Panc1 (cell line): ENCODE measurements around the gene ARX. TPM values are rescaled to one million over a fixed set of nuclear protein-coding genes. Genes with fewer than 3 reads are reported as not detected.

Experiments used
- ATAC-seq: fragments of 200-7000 bp; cut with Tn5 transposase; 2 replicates; pipeline ENCODE4 v1.9.1; 2020; ENCODE audit warnings: mild to moderate bottlenecking, moderate library complexity
- BruUV-seq: library from RNA; stranded (reverse); fragments of 400-500 nt; replicated peaks from 2 replicates; lab custom pipeline; 2021; lab: Mats Ljungman, UMichigan
- CTCF ChIA-PET: fragments of 300-600 bp; sonication (Branson Sonifier 250); formaldehyde crosslinking; loops from one replicate; lab custom pipeline; 2022; ENCODE audit warnings: antibody characterized with exemption; lab: Charles Lee
- POLR2A ChIA-PET: fragments of 300-600 bp; sonication (Branson Sonifier 250); formaldehyde crosslinking; loops from one replicate; lab custom pipeline; 2022; ENCODE audit warnings: antibody characterized with exemption; lab: Charles Lee
- DNase-seq: peaks from one replicate; pipeline ENCODE4 v3.0.0-alpha.2; 2010; ENCODE audit warnings: low read depth, low spot score
- H3K27ac ChIP-seq: 2 replicates; pipeline ENCODE4 v1.5.1; 2011; ENCODE audit warnings: mild to moderate bottlenecking, low read length, inconsistent platforms
- H3K27me3 ChIP-seq: fragments of 200-500 bp; sonication (Bioruptor generic); 2 replicates; pipeline ENCODE4 v1.6.0; 2014; ENCODE audit warnings: low read length, inconsistent platforms; ENCODE audit not compliant: control insufficient read depth, insufficient read depth
- H3K36me3 ChIP-seq: fragments of 200-500 bp; sonication (Bioruptor generic); 2 replicates; pipeline ENCODE4 v1.5.1; 2014; ENCODE audit warnings: inconsistent platforms, mild to moderate bottlenecking, low read length, moderate library complexity; ENCODE audit not compliant: control insufficient read depth, insufficient read depth
- H3K4me1 ChIP-seq: 2 replicates; pipeline ENCODE4 v1.5.1; 2011; ENCODE audit warnings: inconsistent platforms, mild to moderate bottlenecking, low read length, moderate library complexity; ENCODE audit not compliant: control insufficient read depth, insufficient read depth
- H3K4me3 ChIP-seq, 2 experiments: 2 replicates each; pipeline ENCODE4 v1.5.1; 2011 to 2012; ENCODE audit warnings: low read depth in 2 of 2, low read length in 2 of 2, mild to moderate bottlenecking in 2 of 2, inconsistent platforms in 1 of 2, moderate library complexity in 1 of 2
- H3K9me3 ChIP-seq: fragments of 200-500 bp; sonication (Bioruptor generic); 2 replicates; pipeline ENCODE4 v1.5.1; 2014; ENCODE audit warnings: low read depth, mild to moderate bottlenecking, inconsistent platforms, low read length, moderate library complexity; ENCODE audit not compliant: control insufficient read depth, insufficient read depth
- CTCF ChIP-seq: fragments of 450-650 bp; IDR thresholded peaks from 2 replicates; pipeline ENCODE4 v1.5.1; 2017; ENCODE audit warnings: mild to moderate bottlenecking
- POLR2AphosphoS5 ChIP-seq: IDR thresholded peaks from 2 replicates; pipeline ENCODE4 v1.6.1; 2012; ENCODE audit warnings: mild to moderate bottlenecking, low read depth, low read length, moderate library complexity
- REST ChIP-seq, 2 experiments: IDR thresholded peaks; 2 replicates each; pipeline ENCODE4 v1.6.1; 2011 to 2012; ENCODE audit warnings: low read depth in 2 of 2, control low read depth in 1 of 2, low read length in 1 of 2, mild to moderate bottlenecking in 1 of 2, moderate library complexity in 1 of 2; ENCODE audit not compliant: insufficient read depth in 1 of 2
- SIN3A ChIP-seq: IDR thresholded peaks from 2 replicates; pipeline ENCODE4 v1.6.1; 2012; ENCODE audit warnings: low read depth, mild to moderate bottlenecking, low read length, moderate library complexity, borderline replicate concordance; ENCODE audit not compliant: insufficient read depth
- TCF7L2 ChIP-seq: IDR thresholded peaks from 2 replicates; pipeline ENCODE4 v1.6.1; 2011; ENCODE audit warnings: mild to moderate bottlenecking, low read depth, low read length, inconsistent platforms
- in situ Hi-C: cut with HindIII; loops from 2 replicates; pipeline ENCODE4 v1.10.0; 2016; ENCODE audit warnings: low sequenced_read_pairs, low pct_unique_long_range_greater_than_20kb
- intact Hi-C: fragments of 100-400 bp; cut with micrococcal nuclease; formaldehyde crosslinking; loops from one replicate; pipeline ENCODE4 v1.10.0; 2022; ENCODE audit not compliant: unreplicated experiment
- total RNA-seq: library from RNA; stranded (reverse); gene quantifications from one replicate; pipeline ENCODE4 v1.2.1, GENCODE V29; 2021; ENCODE audit not compliant: unreplicated experiment

ARX gene
- total RNA-seq, 1 experiment from 2014 or later: 0.15 TPM

- BruUV-seq: no TSS peak
- intact Hi-C loops (no loop called here), in situ Hi-C loops (no loop called here)
- H3K36me3 ChIP-seq: no peaks in the 10 kb centered on the region
- DNase-seq (no peak), ATAC-seq (no peak)
- no peak for TF ChIP-seq REST (IDR thresholded peaks at IDR 0.05; ENCODE audit: insufficient read depth in 1 of 2, low read depth in 2 of 2, low read length in 1 of 2)
- no peak for TF ChIP-seq POLR2AphosphoS5
- TF ChIP-seq SIN3A: no peak
- TF ChIP-seq CTCF: no peak
- no peak for TF ChIP-seq TCF7L2
- POLR2A ChIA-PET: no interaction called here
- H3K27me3 ChIP-seq: no peaks in the 10 kb centered on the region
- H3K27ac ChIP-seq: no peak overlapping the region
- CTCF ChIA-PET: no interaction called here
- no peak overlapping the region for H3K4me3 ChIP-seq
- no peaks in the 10 kb centered on the region for H3K9me3 ChIP-seq
- H3K4me1 ChIP-seq: no peaks in the 10 kb centered on the region
Observed at GRCh38 chrX:24961809-24962208, 54.0 kb downstream of the ARX start.

GRCh38 chrX:24956828-24957227, 58.9 kb downstream of the ARX start:
- ATAC-seq (no peak), DNase-seq (no peak)
- Histone ChIP-seq H3K36me3 (no peaks in the 10 kb centered on the region), H3K27ac (no peak overlapping the region), H3K27me3 (no peaks in the 10 kb centered on the region), H3K4me1 (no peaks in the 10 kb centered on the region), H3K9me3 (no peaks in the 10 kb centered on the region), H3K4me3 (no peak overlapping the region)
- intact Hi-C loops: no loop called here
- POLR2A ChIA-PET: no interaction called here
- BruUV-seq: no TSS peak
- in situ Hi-C loops: no loop called here
- TF ChIP-seq REST (IDR thresholded peaks at IDR 0.05; ENCODE audit: insufficient read depth in 1 of 2, low read depth in 2 of 2, low read length in 1 of 2): no peak
- TF ChIP-seq TCF7L2: no peak
- no peak for TF ChIP-seq SIN3A
- TF ChIP-seq CTCF: no peak
- no peak for TF ChIP-seq POLR2AphosphoS5
- CTCF ChIA-PET: no interaction called here
